GM18502 (cell line): Measurements from ENCODE around the gene MIXL1.
A peak's percentile ranks its signal among the peaks of the same experiment; 100 is the strongest.
"Not testable (repeated sequence)": the region's sequence is repeated elsewhere in the genome, so short reads cannot be mapped to it uniquely, and the experiment has no call there.

Experiments used
- ATAC-seq: cut with Tn5 transposase; IDR thresholded peaks from one replicate; pipeline ENCODE4 v1.9.1; 2021; ENCODE audit warnings: mild to moderate bottlenecking; ENCODE audit not compliant: unreplicated experiment, poor library complexity

The MIXL1 gene

GRCh38 chr1:226211181-226211821 lies 12.2 kb upstream of the MIXL1 start:
- ATAC-seq = no peak

- no peak for ATAC-seq
Measured at GRCh38 chr1:226212545-226212944, 10.9 kb upstream of the MIXL1 start.

- ATAC-seq = no peak
Measured at GRCh38 chr1:226215239-226215638, 8.2 kb upstream of the MIXL1 start.

GRCh38 chr1:226216056-226216455 lies 7.4 kb upstream of the MIXL1 start:
- no peak for ATAC-seq

- ATAC-seq = no peak
Measured at GRCh38 chr1:226217273-226217672, 6.2 kb upstream of the MIXL1 start.

- no peak for ATAC-seq
Measured at GRCh38 chr1:226220473-226221189, 2.8 kb upstream of the MIXL1 start.

GRCh38 chr1:226222686-226223085 lies 778 bp upstream of the MIXL1 start:
- ATAC-seq = no peak

GRCh38 chr1:226223786-226224244 lies 351 bp downstream of the MIXL1 start:
- ATAC-seq = peak; percentile 71

- ATAC-seq = no peak
Measured at GRCh38 chr1:226226601-226227000, 3.1 kb downstream of the MIXL1 start.

GRCh38 chr1:226233293-226233692 lies 9.8 kb downstream of the MIXL1 start:
- ATAC-seq = peak; percentile 59

GRCh38 chr1:226233806-226234205 lies 10.3 kb downstream of the MIXL1 start:
- ATAC-seq = no peak

- ATAC-seq = no peak
Measured at GRCh38 chr1:226236826-226237225, 13.4 kb downstream of the MIXL1 start.

GRCh38 chr1:226239421-226239820 lies 16.0 kb downstream of the MIXL1 start:
- no peak for ATAC-seq

- ATAC-seq = no peak
Measured at GRCh38 chr1:226248091-226248490, 24.6 kb downstream of the MIXL1 start.

- ATAC-seq = no peak
Measured at GRCh38 chr1:226248796-226249195, 25.3 kb downstream of the MIXL1 start.

- ATAC-seq = no peak
Measured at GRCh38 chr1:226250511-226250910, 27.0 kb downstream of the MIXL1 start.

GRCh38 chr1:226252841-226253240 lies 29.4 kb downstream of the MIXL1 start:
- not testable (repeated sequence) for ATAC-seq

- no peak for ATAC-seq
Measured at GRCh38 chr1:226253933-226254332, 30.5 kb downstream of the MIXL1 start.

GRCh38 chr1:226255380-226255779 lies 31.9 kb downstream of the MIXL1 start:
- ATAC-seq = no peak

GRCh38 chr1:226261818-226262217 lies 38.4 kb downstream of the MIXL1 start:
- ATAC-seq = no peak

- no peak for ATAC-seq
Measured at GRCh38 chr1:226268421-226269124, 45.1 kb downstream of the MIXL1 start.
